COLO829 (cell line): ENCODE measurements around the gene SHISA9.
A peak's percentile ranks its signal among the peaks of the same experiment; 100 is the strongest.

Experiments
- DNase-seq: peaks from one replicate; pipeline ENCODE4 v3.0.0; 2012; ENCODE audit warnings: low spot score

Gene SHISA9

DNA sequence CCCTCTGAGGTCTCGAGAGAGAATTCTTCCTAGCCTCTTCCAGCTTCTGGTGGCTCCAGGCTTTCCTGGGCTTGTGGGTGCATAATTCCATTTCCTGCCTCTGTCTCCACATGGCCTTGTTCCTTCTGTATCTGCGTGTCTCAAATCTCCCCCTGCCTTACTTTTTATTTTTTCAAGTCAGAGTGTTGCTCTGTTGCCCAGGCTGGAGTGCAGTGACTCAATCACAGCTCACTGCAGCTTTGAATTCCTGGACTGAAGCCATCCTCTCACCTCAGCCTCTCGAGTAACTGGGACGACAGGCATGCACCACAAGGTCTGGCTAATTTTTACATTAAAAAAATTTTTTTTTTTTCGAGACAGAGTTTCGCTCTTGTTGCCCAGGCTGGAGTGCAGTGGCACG, 120.6 kb downstream of the SHISA9 start:
- DNase-seq = no peak

GRCh38 chr16:13029786-13030185, 128.4 kb downstream of the SHISA9 start:
- no peak for DNase-seq

DNA sequence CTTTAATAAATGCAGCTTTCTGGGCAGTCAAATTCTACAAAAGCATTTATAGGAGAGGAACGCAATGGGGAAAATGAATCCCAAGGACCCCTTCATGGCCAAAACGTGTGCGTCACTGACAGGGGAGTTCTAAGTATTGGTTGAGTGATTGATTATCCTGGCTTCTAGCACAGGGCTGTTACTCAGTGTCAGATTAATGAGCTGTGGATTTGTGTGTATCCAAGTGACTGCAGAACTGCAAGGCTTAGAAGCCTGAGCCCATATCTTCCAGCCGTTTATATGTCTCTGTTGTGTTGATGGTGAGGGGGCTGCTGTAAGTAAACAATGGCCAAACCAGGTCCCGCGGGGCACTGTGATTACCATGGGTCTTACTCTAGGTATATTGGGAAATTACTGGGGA, 129.4 kb downstream of the SHISA9 start:
- no peak for DNase-seq

DNA sequence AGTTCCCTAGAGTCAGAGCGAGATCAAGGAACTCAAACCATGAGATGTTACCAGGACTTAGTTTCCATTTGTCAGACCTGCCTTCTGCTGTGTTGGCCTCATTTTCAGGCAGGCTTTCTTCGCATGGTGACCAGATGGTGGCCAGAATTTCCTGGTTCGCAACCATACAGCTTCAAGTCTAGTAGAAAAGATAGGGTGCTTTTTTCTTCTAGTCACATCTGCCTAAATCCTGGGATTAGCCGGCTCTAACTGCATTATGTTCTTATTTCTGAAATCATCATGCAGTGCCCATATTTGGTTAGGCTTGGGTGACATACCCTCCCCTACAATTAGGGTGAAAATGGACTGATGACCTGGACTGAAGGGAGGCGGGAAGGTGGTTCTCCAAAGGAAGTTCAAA, 131.5 kb downstream of the SHISA9 start:
- no peak for DNase-seq

DNA sequence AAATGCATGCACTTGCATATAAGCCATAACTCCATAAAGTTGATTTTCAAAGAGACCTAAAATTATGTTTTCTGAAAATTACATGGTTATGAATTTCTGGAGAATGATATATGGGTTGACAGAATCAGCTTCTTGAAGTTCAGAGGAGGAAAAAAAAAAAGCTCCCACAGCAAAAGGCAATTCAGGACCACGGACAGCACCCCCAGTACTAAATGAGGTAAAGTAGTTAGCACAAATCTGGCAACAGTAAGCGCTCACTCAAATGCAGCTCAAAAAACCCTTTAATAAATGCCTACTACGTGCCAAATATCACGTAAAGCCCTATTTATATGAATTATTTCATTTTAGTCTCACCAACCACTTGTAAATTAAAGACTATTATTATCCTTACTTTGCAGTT, 135.2 kb downstream of the SHISA9 start:
- DNase-seq = peak; percentile 18

GRCh38 chr16:13038591-13038990, 137.2 kb downstream of the SHISA9 start:
- no peak for DNase-seq

- no peak for DNase-seq
These were observed 138.1 kb downstream of the SHISA9 start for GRCh38 chr16:13039526-13039925.

- DNase-seq = no peak
These were observed 139.8 kb downstream of the SHISA9 start for GRCh38 chr16:13041180-13041579.

GRCh38 chr16:13041646-13042290, 140.4 kb downstream of the SHISA9 start:
- DNase-seq = no peak

- no peak for DNase-seq
These were observed 140.9 kb downstream of the SHISA9 start for GRCh38 chr16:13042291-13042685.

DNA sequence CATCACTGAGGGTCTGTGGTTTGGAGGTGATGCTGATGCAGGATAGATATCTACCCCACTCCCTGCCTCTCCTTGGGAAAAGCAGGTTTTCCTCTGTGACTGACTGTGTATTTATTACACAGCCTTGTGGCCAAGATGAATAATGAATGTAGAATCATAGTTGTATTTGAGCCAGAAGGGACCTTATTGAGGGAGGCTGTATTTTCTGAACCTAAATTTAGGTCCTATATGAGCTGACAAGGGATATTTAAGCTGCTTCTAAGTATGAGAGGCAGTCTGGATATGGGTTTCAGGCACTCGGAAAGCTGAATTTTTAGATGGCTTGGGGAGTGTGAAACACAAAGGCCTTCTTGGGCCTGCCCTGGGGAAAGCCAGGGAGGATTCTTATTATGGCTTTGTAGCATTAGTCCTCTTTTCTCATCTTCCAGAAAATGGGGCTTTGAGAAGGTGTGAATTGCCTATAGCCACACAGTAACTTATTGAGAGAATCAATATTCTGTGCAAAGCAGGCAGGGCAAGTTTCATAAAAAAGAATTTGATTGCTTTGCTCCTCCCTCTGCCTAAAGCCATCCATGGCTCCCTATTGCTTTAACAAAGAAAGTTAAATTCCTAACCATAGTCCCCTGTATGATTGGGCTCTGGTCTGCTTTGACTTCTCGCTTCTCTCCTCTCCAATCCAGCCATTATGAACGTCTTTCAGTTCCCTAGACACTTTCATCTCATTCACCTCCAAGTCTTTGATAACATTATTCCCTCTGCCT, 144.8 kb downstream of the SHISA9 start:
- no peak for DNase-seq

DNA sequence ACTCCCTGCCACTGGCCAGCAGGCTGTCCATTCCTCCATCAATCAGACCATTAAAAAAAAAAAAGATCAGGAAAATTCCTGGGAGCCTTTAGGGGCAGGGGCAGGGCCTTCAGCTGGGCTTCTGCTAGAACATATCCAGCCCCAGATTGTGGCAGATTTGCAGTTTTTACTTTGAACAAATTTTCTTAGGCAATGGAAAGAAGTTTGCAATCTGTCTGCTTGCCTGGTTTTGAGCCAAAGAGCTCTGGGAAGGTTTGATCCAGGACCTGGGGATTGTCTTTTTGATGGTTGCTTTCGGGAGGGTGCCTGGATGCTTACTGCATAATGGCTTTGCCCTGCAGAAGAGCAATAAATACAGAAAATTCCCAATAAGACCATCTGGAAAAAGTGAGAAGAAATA, 145.9 kb downstream of the SHISA9 start:
- no peak for DNase-seq

DNA sequence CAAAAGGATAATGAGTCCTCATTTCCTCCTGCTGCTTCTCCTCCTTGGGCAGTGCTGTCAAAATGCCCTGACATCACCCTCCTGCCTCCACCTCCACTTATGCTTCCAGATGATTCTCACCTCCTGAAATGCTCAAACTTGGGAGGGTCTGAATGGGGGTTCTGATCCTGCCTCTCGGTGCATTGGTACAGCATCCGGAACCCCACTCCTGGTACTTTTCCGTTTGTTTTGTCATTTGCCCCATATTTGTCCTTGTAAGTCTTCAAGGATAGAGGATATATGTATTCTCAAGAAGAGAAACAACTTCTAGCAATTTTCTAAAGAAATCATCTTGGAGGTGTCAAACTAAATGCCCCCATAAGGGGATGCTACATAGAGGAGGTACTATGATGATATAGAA, 148.3 kb downstream of the SHISA9 start:
- DNase-seq = no peak

DNA sequence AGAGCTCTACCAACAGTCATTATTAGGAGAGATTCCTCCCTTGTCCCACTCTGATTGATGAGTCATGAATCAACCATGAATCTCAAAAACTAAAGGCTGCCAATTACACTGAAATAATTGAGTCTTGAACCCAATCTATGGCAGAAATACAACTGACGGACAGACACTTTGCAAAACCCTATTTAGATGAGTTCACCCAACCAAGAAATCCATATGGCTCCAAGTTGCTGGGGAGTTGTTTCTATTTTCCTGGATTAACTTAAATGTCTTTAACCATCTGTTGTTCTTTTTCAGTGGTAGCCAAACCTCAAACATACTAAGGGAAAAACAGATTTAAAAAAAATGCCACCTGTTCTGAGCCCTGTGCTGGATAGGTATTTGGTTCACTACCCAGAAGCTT, 151.0 kb downstream of the SHISA9 start:
- DNase-seq = no peak

- DNase-seq = no peak
These were observed 154.1 kb downstream of the SHISA9 start for GRCh38 chr16:13055480-13055879.

- DNase-seq = no peak
These were observed 155.2 kb downstream of the SHISA9 start for GRCh38 chr16:13056607-13057006.

- DNase-seq = no peak
These were observed 159.5 kb downstream of the SHISA9 start for GRCh38 chr16:13060932-13061331.

DNA sequence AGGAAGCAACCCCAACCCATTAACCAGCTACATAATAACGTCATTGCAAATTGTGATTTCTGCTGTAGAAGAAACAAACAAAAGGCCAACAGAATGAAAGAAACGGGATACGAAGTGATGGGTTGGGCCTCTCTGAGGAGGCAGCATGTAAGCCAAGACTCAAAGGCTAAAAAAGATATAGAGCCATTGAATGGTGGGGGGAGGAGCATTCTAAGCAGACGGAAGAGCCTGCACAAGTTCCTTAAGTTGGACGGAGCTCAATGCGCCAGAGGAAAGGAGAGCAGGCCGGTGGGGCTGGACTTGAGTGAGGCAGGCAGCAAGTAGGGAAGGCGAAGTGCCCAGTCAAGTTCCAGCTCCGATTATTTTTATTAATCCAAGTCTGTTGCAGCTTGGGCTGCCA, 160.3 kb downstream of the SHISA9 start:
- DNase-seq = no peak

- no peak for DNase-seq
These were observed 160.8 kb downstream of the SHISA9 start for GRCh38 chr16:13062219-13062618.

DNA sequence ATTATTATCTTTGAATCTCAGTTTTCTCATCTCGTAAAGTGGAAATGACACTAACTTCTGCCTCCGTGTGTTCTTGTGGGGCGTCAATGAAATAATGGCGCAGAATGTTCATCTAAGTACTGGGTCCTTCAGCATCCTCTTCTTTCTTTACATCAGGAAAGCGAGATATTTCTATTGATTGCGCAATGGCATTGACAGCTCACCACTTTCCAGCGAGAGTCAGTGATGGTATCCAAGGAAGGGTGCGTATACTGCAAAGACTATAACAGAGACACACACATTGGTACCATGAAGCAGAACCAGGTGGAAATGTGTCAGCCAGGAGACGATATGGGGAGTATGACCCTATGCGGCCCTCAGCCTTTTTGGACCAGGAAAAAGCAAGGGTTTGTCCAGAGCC, 162.1 kb downstream of the SHISA9 start:
- no peak for DNase-seq

DNA sequence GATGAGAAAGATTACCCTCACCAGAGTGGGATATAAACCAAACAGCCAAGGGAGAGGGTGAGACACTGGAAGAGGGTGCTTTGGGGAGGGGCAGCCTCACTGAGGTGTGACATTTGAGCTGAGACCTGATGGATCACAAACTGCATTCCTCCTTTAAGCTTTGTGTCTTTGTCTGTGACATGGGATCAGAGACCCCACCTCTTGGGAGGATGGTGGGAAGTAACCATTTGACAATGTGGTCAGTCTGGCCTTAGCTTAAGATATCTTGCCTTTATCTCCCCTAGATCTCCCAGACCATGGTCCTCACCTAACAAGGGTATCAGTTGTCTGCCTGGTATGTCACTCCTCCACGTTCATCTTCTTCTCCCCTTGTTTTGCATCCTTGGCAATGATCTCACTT, 163.4 kb downstream of the SHISA9 start:
- no peak for DNase-seq

- DNase-seq = no peak
These were observed 166.2 kb downstream of the SHISA9 start for GRCh38 chr16:13067648-13068047.

DNA sequence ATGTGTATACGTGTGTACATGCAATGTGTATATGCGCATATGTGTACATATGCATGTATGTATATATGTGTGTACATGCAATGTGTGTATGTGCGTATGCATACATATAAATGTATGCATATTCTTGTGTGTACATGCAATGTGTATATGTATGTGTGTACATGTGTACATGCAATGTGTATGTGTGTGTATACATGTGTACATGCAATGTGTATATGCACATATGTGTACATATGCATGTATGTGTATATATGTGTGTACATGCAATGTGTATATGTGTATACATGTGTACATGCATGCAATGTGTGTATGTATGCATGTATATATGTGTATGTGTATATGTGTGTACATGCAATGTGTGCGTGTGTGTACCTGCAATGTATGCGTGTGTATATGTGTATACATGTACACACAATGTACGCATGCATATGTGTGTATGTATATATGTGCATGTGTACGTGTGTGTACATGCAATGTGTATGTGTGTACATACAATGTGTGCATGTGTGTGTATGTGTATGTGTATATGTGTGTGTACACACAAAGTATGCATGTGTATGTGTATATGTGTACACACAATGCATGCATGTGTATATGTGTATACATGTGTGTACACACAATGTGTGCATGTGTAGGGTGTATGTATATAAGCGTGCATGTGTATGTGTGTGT, 167.7 kb downstream of the SHISA9 start:
- no peak for DNase-seq
